WERI-Rb-1 (cell line): ENCODE results near the gene TMPRSS11D.

ENCODE experiments used
- DNase-seq: peaks from one replicate; pipeline ENCODE4 v3.0.0-alpha.2; 2020
- H3K27ac ChIP-seq: fragments of 250-450 bp; sonication (Bioruptor Pico); 2 replicates; pipeline ENCODE4 v1.5.1; 2020; ENCODE audit warnings: mild to moderate bottlenecking, moderate library complexity
- H3K27me3 ChIP-seq: fragments of 250-450 bp; sonication (Bioruptor Pico); 2 replicates; pipeline ENCODE4 v1.5.1; 2021; ENCODE audit warnings: mild to moderate bottlenecking, low read depth, moderate library complexity; ENCODE audit not compliant: insufficient read depth, severe bottlenecking
- H3K36me3 ChIP-seq: fragments of 250-450 bp; sonication (Bioruptor Pico); 2 replicates; pipeline ENCODE4 v1.5.1; 2020; ENCODE audit warnings: mild to moderate bottlenecking, moderate library complexity
- H3K4me3 ChIP-seq: 2 replicates; pipeline ENCODE4 v1.5.1; 2011; ENCODE audit warnings: low read depth, mild to moderate bottlenecking, control low read depth, low read length
- H3K9me3 ChIP-seq: fragments of 250-450 bp; sonication (Bioruptor Pico); 2 replicates; pipeline ENCODE4 v1.5.1; 2021; ENCODE audit warnings: mild to moderate bottlenecking, moderate library complexity; ENCODE audit not compliant: severe bottlenecking
- TF ChIP-seq, protein P1 (sequence below): IDR thresholded peaks from 2 replicates; pipeline ENCODE4 v1.5.1; 2011; ENCODE audit warnings: low read depth, mild to moderate bottlenecking, control low read depth, inconsistent platforms, low read length

Gene TMPRSS11D, protein sequence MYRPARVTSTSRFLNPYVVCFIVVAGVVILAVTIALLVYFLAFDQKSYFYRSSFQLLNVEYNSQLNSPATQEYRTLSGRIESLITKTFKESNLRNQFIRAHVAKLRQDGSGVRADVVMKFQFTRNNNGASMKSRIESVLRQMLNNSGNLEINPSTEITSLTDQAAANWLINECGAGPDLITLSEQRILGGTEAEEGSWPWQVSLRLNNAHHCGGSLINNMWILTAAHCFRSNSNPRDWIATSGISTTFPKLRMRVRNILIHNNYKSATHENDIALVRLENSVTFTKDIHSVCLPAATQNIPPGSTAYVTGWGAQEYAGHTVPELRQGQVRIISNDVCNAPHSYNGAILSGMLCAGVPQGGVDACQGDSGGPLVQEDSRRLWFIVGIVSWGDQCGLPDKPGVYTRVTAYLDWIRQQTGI

DNA sequence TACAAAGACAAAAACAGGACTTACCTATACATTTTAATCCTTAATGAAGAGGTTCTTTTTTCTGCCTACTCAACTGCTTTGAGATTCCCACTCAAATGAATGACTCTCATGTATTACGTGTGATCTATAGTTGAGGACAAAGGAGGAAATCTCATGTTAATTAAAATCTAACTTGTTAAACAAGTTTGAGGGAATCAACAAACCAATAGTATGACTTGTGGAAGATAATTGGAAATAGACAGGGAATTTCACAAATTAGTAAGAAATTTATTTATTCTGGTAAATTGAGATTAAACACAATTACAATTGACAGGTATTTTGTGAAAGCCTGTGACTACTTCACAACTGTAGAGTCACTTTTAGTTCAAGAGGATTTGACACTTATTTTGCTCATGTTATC is at the start of gene TMPRSS11D:
Gene TMPRSS11D, minus strand, starts transcription at position 101 of the 400 bp plus-strand sequence. Its CDS starts 69 bp downstream, at position 32.
- Histone ChIP-seq H3K27me3 (no peaks in the 10 kb centered on the region), H3K27ac (no peak within 1 kb of the TSS), H3K4me3 (no peak within 1 kb of the TSS), H3K9me3 (no peaks in the 10 kb centered on the region), H3K36me3 (no peaks in the 10 kb centered on the region)
- no peak for DNase-seq
- TF ChIP-seq, protein P1, sequence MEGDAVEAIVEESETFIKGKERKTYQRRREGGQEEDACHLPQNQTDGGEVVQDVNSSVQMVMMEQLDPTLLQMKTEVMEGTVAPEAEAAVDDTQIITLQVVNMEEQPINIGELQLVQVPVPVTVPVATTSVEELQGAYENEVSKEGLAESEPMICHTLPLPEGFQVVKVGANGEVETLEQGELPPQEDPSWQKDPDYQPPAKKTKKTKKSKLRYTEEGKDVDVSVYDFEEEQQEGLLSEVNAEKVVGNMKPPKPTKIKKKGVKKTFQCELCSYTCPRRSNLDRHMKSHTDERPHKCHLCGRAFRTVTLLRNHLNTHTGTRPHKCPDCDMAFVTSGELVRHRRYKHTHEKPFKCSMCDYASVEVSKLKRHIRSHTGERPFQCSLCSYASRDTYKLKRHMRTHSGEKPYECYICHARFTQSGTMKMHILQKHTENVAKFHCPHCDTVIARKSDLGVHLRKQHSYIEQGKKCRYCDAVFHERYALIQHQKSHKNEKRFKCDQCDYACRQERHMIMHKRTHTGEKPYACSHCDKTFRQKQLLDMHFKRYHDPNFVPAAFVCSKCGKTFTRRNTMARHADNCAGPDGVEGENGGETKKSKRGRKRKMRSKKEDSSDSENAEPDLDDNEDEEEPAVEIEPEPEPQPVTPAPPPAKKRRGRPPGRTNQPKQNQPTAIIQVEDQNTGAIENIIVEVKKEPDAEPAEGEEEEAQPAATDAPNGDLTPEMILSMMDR, result no peak

DNA sequence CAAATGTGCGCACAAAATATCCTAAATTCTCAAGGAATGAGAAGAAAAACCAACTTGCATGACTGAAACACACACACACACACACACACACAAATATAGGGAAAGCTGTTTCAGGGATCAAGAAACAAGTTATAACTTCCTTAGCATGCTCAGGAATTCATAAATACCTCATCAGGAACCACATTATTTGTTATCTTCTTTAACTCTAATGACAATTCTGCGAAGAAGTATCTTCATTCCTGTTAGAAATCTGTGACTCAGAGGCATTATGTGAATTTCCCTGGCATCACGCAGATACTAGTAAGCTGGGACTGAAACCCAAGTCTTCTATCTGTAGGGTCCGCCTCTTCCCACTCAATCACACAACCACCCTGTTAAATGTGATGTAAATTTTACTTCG is 49.2 kb upstream of the TMPRSS11D start:
- no peaks in the 10 kb centered on the region for H3K9me3 ChIP-seq
- DNase-seq, result no peak
- TF ChIP-seq, protein P1, result no peak

DNA sequence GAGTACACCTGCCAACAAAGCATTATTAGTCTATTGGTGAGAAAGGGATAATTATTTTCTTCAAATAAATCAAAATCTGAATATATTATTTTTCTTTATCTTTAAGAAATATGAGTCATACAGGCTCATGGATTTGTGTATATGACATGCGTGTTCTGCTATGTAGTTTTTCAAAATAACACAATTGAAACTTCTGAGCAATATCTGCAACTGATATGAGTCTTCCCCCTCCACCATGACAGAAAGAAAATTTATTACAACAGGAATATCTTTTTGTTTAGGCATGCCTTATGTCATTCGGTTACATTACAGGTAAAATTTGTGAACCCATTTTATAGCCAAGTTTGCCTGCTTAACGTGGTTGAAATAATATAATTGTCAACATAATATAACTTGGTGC is 47.5 kb upstream of the TMPRSS11D start:
- no peak for DNase-seq
- Histone ChIP-seq H3K9me3 (no peaks in the 10 kb centered on the region), H3K27ac (no peak overlapping the region), H3K36me3 (no peaks in the 10 kb centered on the region), H3K27me3 (no peaks in the 10 kb centered on the region), H3K4me3 (no peak overlapping the region)
- TF ChIP-seq, protein P1, result no peak

More for the DNA sequence above, 49.2 kb upstream of the TMPRSS11D start:
- Histone ChIP-seq H3K4me3 (no peak overlapping the region), H3K27ac (no peak overlapping the region), H3K27me3 (no peaks in the 10 kb centered on the region), H3K36me3 (no peaks in the 10 kb centered on the region)

DNA sequence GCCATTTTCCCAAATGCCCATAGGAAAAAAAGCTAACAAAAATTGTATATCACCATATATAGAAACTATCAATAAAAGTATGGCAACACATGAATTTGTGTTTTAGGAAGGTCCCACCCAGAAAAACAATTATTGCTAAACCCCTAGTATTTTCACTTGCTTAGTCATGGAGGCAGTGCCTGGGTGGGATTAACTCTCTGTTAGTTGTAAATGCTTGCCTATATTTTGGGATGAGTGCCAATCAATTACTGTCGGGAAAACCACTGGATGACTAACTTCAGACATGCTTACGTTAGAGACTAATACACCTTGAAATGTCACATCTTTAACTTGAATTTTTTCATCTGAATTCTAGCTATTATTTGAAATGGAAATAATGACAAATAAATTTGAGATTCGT is 45.6 kb upstream of the TMPRSS11D start:
- Histone ChIP-seq H3K36me3 (no peaks in the 10 kb centered on the region), H3K27me3 (no peaks in the 10 kb centered on the region), H3K4me3 (no peak overlapping the region), H3K9me3 (no peaks in the 10 kb centered on the region), H3K27ac (no peak overlapping the region)
- no peak for DNase-seq
- TF ChIP-seq, protein P1, result no peak

DNA sequence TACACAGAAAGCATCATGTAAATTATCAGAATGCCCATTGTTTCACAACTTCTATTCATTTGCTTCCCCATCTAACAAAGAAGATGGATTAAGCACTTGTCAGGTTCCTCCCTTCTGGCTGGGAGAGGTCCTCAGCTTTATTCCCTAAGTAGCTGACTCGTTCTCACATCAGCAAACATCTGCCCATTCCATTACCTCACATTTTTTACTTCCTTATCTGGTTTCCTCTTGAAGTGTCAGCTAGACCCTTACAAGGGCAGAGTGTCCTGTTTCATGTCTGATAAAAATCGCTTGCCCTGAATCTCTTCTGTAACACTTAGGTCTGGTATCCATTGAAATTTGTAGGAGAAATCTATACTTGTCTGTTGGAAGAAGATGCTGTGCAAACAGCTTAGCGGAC is 44.7 kb upstream of the TMPRSS11D start:
- TF ChIP-seq, protein P1, result no peak
- no peak for DNase-seq
- no peak overlapping the region for H3K4me3 ChIP-seq
- H3K27ac ChIP-seq, result no peak overlapping the region
- no peaks in the 10 kb centered on the region for H3K36me3 ChIP-seq
- H3K27me3 ChIP-seq, result no peaks in the 10 kb centered on the region
- no peaks in the 10 kb centered on the region for H3K9me3 ChIP-seq
